Stimulated activated CD8-positive, alpha-beta memory T cell treated with anti-CD3 and anti-CD28 coated beads, Interleukin-4, amount 100 ng/mL, for 4 hours (primary cell): ENCODE results near the gene CASQ1.

Source experiments
- DNase-seq, 2 donors: peaks; one replicate each; pipeline ENCODE4 v3.0.0-alpha.2; 2020; ENCODE audit warnings: low read depth in 2 of 2, low spot score in 1 of 2

CASQ1 gene

GRCh38 chr1:160168016-160168415 lies 22.4 kb upstream of the CASQ1 start:
- DNase-seq = no peak

- no peak for DNase-seq
Measured at GRCh38 chr1:160168609-160169369, 21.6 kb upstream of the CASQ1 start.

GRCh38 chr1:160169553-160170399 lies 20.6 kb upstream of the CASQ1 start:
- DNase-seq = no peak

- DNase-seq = no peak
Measured at GRCh38 chr1:160171354-160171753, 19.0 kb upstream of the CASQ1 start.

- DNase-seq = no peak
Measured at GRCh38 chr1:160171980-160172379, 18.4 kb upstream of the CASQ1 start.

- DNase-seq = no peak
Measured at GRCh38 chr1:160177231-160177630, 13.1 kb upstream of the CASQ1 start.

- DNase-seq = no peak
Measured at GRCh38 chr1:160177667-160178066, 12.7 kb upstream of the CASQ1 start.

GRCh38 chr1:160178731-160179130 lies 11.6 kb upstream of the CASQ1 start:
- no peak for DNase-seq

- DNase-seq = no peak
Measured at GRCh38 chr1:160179336-160179735, 11.0 kb upstream of the CASQ1 start.

- no peak for DNase-seq
Measured at GRCh38 chr1:160186246-160186645, 4.1 kb upstream of the CASQ1 start.

GRCh38 chr1:160186729-160187128 lies 3.6 kb upstream of the CASQ1 start:
- no peak for DNase-seq

- no peak for DNase-seq
Measured at GRCh38 chr1:160187407-160187806, 3.0 kb upstream of the CASQ1 start.

- DNase-seq = no peak
Measured at GRCh38 chr1:160188341-160188740, 2.0 kb upstream of the CASQ1 start.

GRCh38 chr1:160191756-160192155 lies 1.4 kb downstream of the CASQ1 start:
- no peak for DNase-seq

GRCh38 chr1:160192234-160192633 lies 1.9 kb downstream of the CASQ1 start:
- no peak for DNase-seq

GRCh38 chr1:160193091-160193819 lies 2.9 kb downstream of the CASQ1 start:
- peak; percentile 42 to 78 for DNase-seq

GRCh38 chr1:160193832-160194736 lies 3.7 kb downstream of the CASQ1 start:
- no peak for DNase-seq

- no peak for DNase-seq
Measured at GRCh38 chr1:160194737-160195059, 4.3 kb downstream of the CASQ1 start.

- no peak for DNase-seq
Measured at GRCh38 chr1:160196143-160196542, 5.8 kb downstream of the CASQ1 start.

- DNase-seq = no peak
Measured at GRCh38 chr1:160197231-160197630, 6.9 kb downstream of the CASQ1 start.

GRCh38 chr1:160200786-160201185 lies 10.4 kb downstream of the CASQ1 start:
- no peak for DNase-seq
